IMR-90 (cell line): Measurements from ENCODE around the gene HTR5A. TPM values are rescaled to one million over a fixed set of nuclear protein-coding genes. Genes with fewer than 3 reads are reported as not detected.

Source experiments
- ATAC-seq: fragments of 200-7000 bp; cut with Tn5 transposase; 2 replicates; pipeline ENCODE4 v1.9.1; 2020; ENCODE audit warnings: low read depth, mild to moderate bottlenecking, moderate library complexity
- BruUV-seq: library from RNA; stranded (reverse); fragments of 400-500 nt; replicated peaks from 2 replicates; lab custom pipeline; 2021; lab: Mats Ljungman, UMichigan
- CTCF ChIA-PET: fragments of 300-600 bp; formaldehyde crosslinking; extraction: SDS; loops from one replicate; lab custom pipeline; 2021; ENCODE audit warnings: antibody characterized with exemption; lab: Yijun Ruan, JAX
- POLR2A ChIA-PET: fragments of 300-600 bp; sonication (Branson Sonifier 250); formaldehyde crosslinking; loops from one replicate; lab custom pipeline; 2022; ENCODE audit warnings: antibody characterized with exemption; ENCODE audit not compliant: unreplicated experiment; lab: Charles Lee
- DNase-seq: peaks from one replicate; pipeline ENCODE4 v3.0.0; 2013
- H2AFZ ChIP-seq: replicated peaks from 2 replicates; pipeline ENCODE3; 2013; ENCODE audit warnings: low read length, mild to moderate bottlenecking; ENCODE audit not compliant: poor library complexity
- H2AK5ac ChIP-seq: 2 replicates; pipeline ENCODE4 v1.6.1; 2013; ENCODE audit warnings: low read depth, low read length, inconsistent platforms
- H2AK9ac ChIP-seq: replicated peaks from 2 replicates; pipeline ENCODE3; 2013; ENCODE audit warnings: mild to moderate bottlenecking, low read depth, low read length, moderate library complexity; ENCODE audit not compliant: poor library complexity
- H2BK120ac ChIP-seq: 2 replicates; pipeline ENCODE4 v1.6.1; 2013; ENCODE audit warnings: low read depth, low read length, inconsistent platforms
- H2BK15ac ChIP-seq: 3 replicates; pipeline ENCODE4 v1.6.1; 2013; ENCODE audit warnings: low read depth, low read length, inconsistent platforms
- H2BK20ac ChIP-seq: 2 replicates; pipeline ENCODE4 v1.6.1; 2013; ENCODE audit warnings: low read depth, mild to moderate bottlenecking, inconsistent platforms, low read length, moderate library complexity
- H2BK5ac ChIP-seq: 2 replicates; pipeline ENCODE4 v1.6.1; 2013; ENCODE audit warnings: mild to moderate bottlenecking, low read depth, low read length, inconsistent platforms; ENCODE audit not compliant: poor library complexity, severe bottlenecking
- H3K14ac ChIP-seq: replicated peaks from 2 replicates; pipeline ENCODE4 v1.6.1; 2013; ENCODE audit warnings: low read depth, low read length, inconsistent platforms
- H3K18ac ChIP-seq: 2 replicates; pipeline ENCODE4 v1.6.1; 2013; ENCODE audit warnings: low read depth, low read length, control low read depth
- H3K23ac ChIP-seq: 2 replicates; pipeline ENCODE4 v1.6.1; 2013; ENCODE audit warnings: low read depth, low read length, inconsistent platforms
- H3K27ac ChIP-seq: 2 replicates; pipeline ENCODE4 v1.5.1; 2013; ENCODE audit warnings: mild to moderate bottlenecking, control low read depth, low read length; ENCODE audit not compliant: insufficient read depth
- H3K27me3 ChIP-seq: 2 replicates; pipeline ENCODE4 v1.6.1; 2013; ENCODE audit warnings: low read length; ENCODE audit not compliant: control insufficient read depth, insufficient read depth
- H3K36me3 ChIP-seq: 2 replicates; pipeline ENCODE4 v1.6.1; 2013; ENCODE audit warnings: low read length, mixed read lengths; ENCODE audit not compliant: control insufficient read depth, insufficient read depth
- H3K4ac ChIP-seq: 2 replicates; pipeline ENCODE4 v1.6.1; 2013; ENCODE audit warnings: low read depth, low read length, inconsistent platforms
- H3K4me1 ChIP-seq: 2 replicates; pipeline ENCODE4 v1.6.1; 2013; ENCODE audit warnings: low read length, mixed read lengths; ENCODE audit not compliant: control insufficient read depth, insufficient read depth
- H3K4me2 ChIP-seq: 2 replicates; pipeline ENCODE4 v1.6.1; 2013; ENCODE audit warnings: low read depth, mild to moderate bottlenecking, control low read depth, low read length, moderate library complexity
- H3K4me3 ChIP-seq: 2 replicates; pipeline ENCODE4 v1.5.1; 2013; ENCODE audit warnings: low read depth, mild to moderate bottlenecking, control low read depth, low read length, moderate library complexity; ENCODE audit not compliant: insufficient read depth
- H3K56ac ChIP-seq: 2 replicates; pipeline ENCODE4 v1.6.1; 2013; ENCODE audit warnings: low read length, inconsistent platforms; ENCODE audit not compliant: insufficient read depth; ENCODE audit errors: extremely low read depth
- H3K79me1 ChIP-seq, 2 experiments: 2 replicates each; pipeline ENCODE4 v1.6.1; 2013; ENCODE audit warnings: low read length in 2 of 2, inconsistent platforms in 1 of 2, low read depth in 1 of 2
- H3K9ac ChIP-seq: 2 replicates; pipeline ENCODE4 v1.6.1; 2013; ENCODE audit warnings: low read depth, low read length, control low read depth
- H3K9me1 ChIP-seq: 2 replicates; pipeline ENCODE4 v1.6.1; 2013; ENCODE audit warnings: low read length, inconsistent platforms; ENCODE audit not compliant: insufficient read depth
- H3K9me3 ChIP-seq: 2 replicates; pipeline ENCODE4 v1.6.1; 2013; ENCODE audit warnings: low read length; ENCODE audit not compliant: control insufficient read depth, insufficient read depth
- H4K20me1 ChIP-seq: 2 replicates; pipeline ENCODE4 v1.6.1; 2013; ENCODE audit warnings: low read length, inconsistent platforms; ENCODE audit not compliant: insufficient read depth
- H4K5ac ChIP-seq: 2 replicates; pipeline ENCODE4 v1.6.1; 2013; ENCODE audit warnings: mild to moderate bottlenecking, low read depth, low read length, control low read depth
- H4K8ac ChIP-seq, 2 experiments: 2 replicates each; pipeline ENCODE4 v1.6.1; 2013; ENCODE audit warnings: low read depth in 2 of 2, low read length in 2 of 2, control low read depth in 1 of 2, inconsistent platforms in 1 of 2
- H4K91ac ChIP-seq: 2 replicates; pipeline ENCODE4 v1.6.1; 2013; ENCODE audit warnings: low read depth, low read length, inconsistent platforms; ENCODE audit not compliant: insufficient read depth
- BHLHE40 ChIP-seq: fragments of 150-350 bp; IDR thresholded peaks from 2 replicates; pipeline ENCODE4 v1.6.1; 2016; ENCODE audit warnings: mild to moderate bottlenecking, low read depth, low read length
- CEBPB ChIP-seq: IDR thresholded peaks from 2 replicates; pipeline ENCODE4 v1.6.1; 2012; ENCODE audit warnings: low read depth, low read length, improper control_type of control experiment
- CHD1 ChIP-seq: IDR thresholded peaks from 2 replicates; pipeline ENCODE4 v1.6.1; 2012; ENCODE audit warnings: low read depth, low read length, improper control_type of control experiment
- ELK1 ChIP-seq: fragments of 150-350 bp; IDR thresholded peaks from 2 replicates; pipeline ENCODE4 v1.6.1; 2016; ENCODE audit warnings: low read depth, mild to moderate bottlenecking, low read length, moderate library complexity, borderline replicate concordance
- FOS ChIP-seq: fragments of 150-350 bp; IDR thresholded peaks from 2 replicates; pipeline ENCODE4 v1.6.1; 2016; ENCODE audit warnings: low read depth, low read length
- MAFK ChIP-seq: IDR thresholded peaks from 2 replicates; pipeline ENCODE4 v1.6.1; 2012; ENCODE audit warnings: low read depth, low read length, improper control_type of control experiment
- MAZ ChIP-seq: IDR thresholded peaks from 2 replicates; pipeline ENCODE4 v1.6.1; 2012; ENCODE audit warnings: low read depth, mild to moderate bottlenecking, low read length, improper control_type of control experiment, moderate library complexity, borderline replicate concordance
- MXI1 ChIP-seq: IDR thresholded peaks from 2 replicates; pipeline ENCODE4 v1.6.1; 2012; ENCODE audit warnings: low read depth, mild to moderate bottlenecking, low read length, moderate library complexity, borderline replicate concordance
- NFE2L2 ChIP-seq: fragments of 150-350 bp; IDR thresholded peaks from 2 replicates; pipeline ENCODE4 v1.6.1; 2016; ENCODE audit warnings: low read depth, mild to moderate bottlenecking, low read length
- POLR2A ChIP-seq: IDR thresholded peaks from 2 replicates; pipeline ENCODE4 v1.6.1; 2012; ENCODE audit warnings: mild to moderate bottlenecking, low read depth, low read length
- RAD21 ChIP-seq: IDR thresholded peaks from 2 replicates; pipeline ENCODE4 v1.6.1; 2012; ENCODE audit warnings: low read length, improper control_type of control experiment
- RCOR1 ChIP-seq: IDR thresholded peaks from 2 replicates; pipeline ENCODE4 v1.6.1; 2012; ENCODE audit warnings: mild to moderate bottlenecking, low read length, improper control_type of control experiment; ENCODE audit not compliant: insufficient replicate concordance
- RFX5 ChIP-seq: IDR thresholded peaks from 2 replicates; pipeline ENCODE4 v1.8.0; 2012; ENCODE audit warnings: low read depth, mild to moderate bottlenecking, low read length, moderate library complexity
- SMC3 ChIP-seq: fragments of 150-350 bp; IDR thresholded peaks from 2 replicates; pipeline ENCODE4 v1.6.1; 2016; ENCODE audit warnings: low read depth, mild to moderate bottlenecking, antibody characterized with exemption, low read length, moderate library complexity
- USF2 ChIP-seq: fragments of 150-350 bp; IDR thresholded peaks from 2 replicates; pipeline ENCODE4 v1.6.1; 2017; ENCODE audit warnings: mild to moderate bottlenecking, antibody characterized with exemption, low read length, low read depth
- WGBS, 2 experiments: methylation state at CpG; one replicate each; pipeline versions ENCODE4 v1.1.5 to v1.1.7; 2013; ENCODE audit warnings: missing lambda C conversion rate in 2 of 2; ENCODE audit not compliant: insufficient read length in 1 of 2; ENCODE audit errors: extremely low coverage in 2 of 2; 5-methylcytosine and 5-hydroxymethylcytosine counted together
- dilution Hi-C: fragments of 300-500 bp; cut with HindIII; formaldehyde crosslinking; loops from one replicate; pipeline ENCODE4 v1.14.3; 2018; ENCODE audit warnings: low sequenced_read_pairs; ENCODE audit not compliant: unreplicated experiment
- in situ Hi-C: fragments of 300-500 bp; cut with MboI; formaldehyde crosslinking; loops from 3 replicates; pipeline ENCODE4 v1.14.3; 2019; ENCODE audit warnings: low sequenced_read_pairs, inconsistent platforms, mixed read lengths
- intact Hi-C: fragments of 100-400 bp; cut with micrococcal nuclease; formaldehyde crosslinking; loops from 2 replicates; pipeline ENCODE4 v1.10.0; 2022
- polyA plus RNA-seq, 3 experiments: library from polyadenylated mRNA; depleted of rRNA; stranded (reverse); fragments of >200 nt; gene quantifications; 2 replicates each; pipeline ENCODE4 v1.2.3, GENCODE V29; 2012; ENCODE audit warnings: low replicate concordance in 1 of 3
- total RNA-seq: library from RNA; depleted of rRNA; stranded (reverse); fragments of >200 nt; gene quantifications from 2 replicates; pipeline ENCODE4 v1.2.3, GENCODE V29; 2012
- TF ChIP-seq, protein P1 (sequence below): conservative IDR thresholded peaks from 2 replicates; pipeline ENCODE4 v1.5.1; 2012; ENCODE audit warnings: mild to moderate bottlenecking, low read depth, low read length, improper control_type of control experiment

HTR5A gene
- total and polyA plus RNA-seq, 2 of the 4 experiments (the other 2 are of a cell fraction): not detected

DNA sequence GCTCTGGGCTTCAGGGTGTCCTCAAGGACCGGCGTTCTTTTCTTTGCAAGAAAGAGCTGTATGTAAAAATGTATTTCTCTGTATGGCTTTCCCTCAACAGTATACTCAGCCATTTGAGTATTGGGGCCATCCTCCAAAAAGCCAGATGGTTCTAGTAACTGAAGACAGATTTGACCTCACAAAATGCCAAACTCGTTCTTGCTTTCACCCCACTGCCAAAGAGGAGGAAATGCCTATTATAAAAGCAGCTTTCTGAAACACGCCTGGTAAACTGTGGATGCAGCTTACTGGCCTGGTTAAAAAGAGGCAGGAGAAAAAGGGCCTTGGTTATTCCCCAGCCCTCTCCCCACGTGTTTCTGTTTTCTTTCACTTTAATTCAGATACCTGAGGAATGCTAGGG lies 7.7 kb upstream of the HTR5A start:
- CTCF ChIA-PET: no interaction called here

More for the DNA sequence above, 7.7 kb upstream of the HTR5A start:
- H3K4me3 ChIP-seq: no peak overlapping the region
- DNase-seq: no peak
- no peaks in the 10 kb centered on the region for H3K36me3 ChIP-seq
- H4K91ac ChIP-seq: no peak overlapping the region
- no CpG with 5 or more reads among the region's 5 CpGs for WGBS, 2 experiments
- no peak overlapping the region for H2AK9ac ChIP-seq
- no peak overlapping the region for H3K27ac ChIP-seq
- ATAC-seq: no peak
- H2AFZ ChIP-seq: no peak overlapping the region
- no peaks in the 10 kb centered on the region for H3K9me3 ChIP-seq
- H3K56ac ChIP-seq: no peak overlapping the region
- no peak overlapping the region for H3K4me2 ChIP-seq
- BruUV-seq: no TSS peak
- no peak overlapping the region for H2BK5ac ChIP-seq
- H3K14ac ChIP-seq: no peak overlapping the region
- H2AK5ac ChIP-seq: no peak overlapping the region
- H4K5ac ChIP-seq: no peak overlapping the region
- no peak overlapping the region for H3K4ac ChIP-seq
- dilution Hi-C loops (no loop called here), in situ Hi-C loops (no loop called here), intact Hi-C loops (no loop called here)
- POLR2A ChIA-PET: no interaction called here
- no peaks in the 10 kb centered on the region for H4K20me1 ChIP-seq
- no peaks in the 10 kb centered on the region for H3K4me1 ChIP-seq
- no peaks in the 10 kb centered on the region for H3K9me1 ChIP-seq
- no peak overlapping the region for H3K23ac ChIP-seq
- H4K8ac ChIP-seq: no peak overlapping the region
- no peak overlapping the region for H3K9ac ChIP-seq
- no peak for TF ChIP-seq BHLHE40
- no peak for TF ChIP-seq CEBPB
- TF ChIP-seq MXI1: no peak
- TF ChIP-seq FOS: no peak
- TF ChIP-seq, protein P1, sequence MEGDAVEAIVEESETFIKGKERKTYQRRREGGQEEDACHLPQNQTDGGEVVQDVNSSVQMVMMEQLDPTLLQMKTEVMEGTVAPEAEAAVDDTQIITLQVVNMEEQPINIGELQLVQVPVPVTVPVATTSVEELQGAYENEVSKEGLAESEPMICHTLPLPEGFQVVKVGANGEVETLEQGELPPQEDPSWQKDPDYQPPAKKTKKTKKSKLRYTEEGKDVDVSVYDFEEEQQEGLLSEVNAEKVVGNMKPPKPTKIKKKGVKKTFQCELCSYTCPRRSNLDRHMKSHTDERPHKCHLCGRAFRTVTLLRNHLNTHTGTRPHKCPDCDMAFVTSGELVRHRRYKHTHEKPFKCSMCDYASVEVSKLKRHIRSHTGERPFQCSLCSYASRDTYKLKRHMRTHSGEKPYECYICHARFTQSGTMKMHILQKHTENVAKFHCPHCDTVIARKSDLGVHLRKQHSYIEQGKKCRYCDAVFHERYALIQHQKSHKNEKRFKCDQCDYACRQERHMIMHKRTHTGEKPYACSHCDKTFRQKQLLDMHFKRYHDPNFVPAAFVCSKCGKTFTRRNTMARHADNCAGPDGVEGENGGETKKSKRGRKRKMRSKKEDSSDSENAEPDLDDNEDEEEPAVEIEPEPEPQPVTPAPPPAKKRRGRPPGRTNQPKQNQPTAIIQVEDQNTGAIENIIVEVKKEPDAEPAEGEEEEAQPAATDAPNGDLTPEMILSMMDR: no peak
- TF ChIP-seq RFX5: no peak
- TF ChIP-seq POLR2A: no peak
- no peak for TF ChIP-seq RCOR1
- TF ChIP-seq RAD21: no peak
- TF ChIP-seq ELK1: no peak
- TF ChIP-seq MAFK: no peak
- no peak for TF ChIP-seq MAZ
- no peak for TF ChIP-seq SMC3
- TF ChIP-seq USF2: no peak
- no peak for TF ChIP-seq CHD1
- TF ChIP-seq NFE2L2: no peak
- H2BK20ac ChIP-seq: no peak overlapping the region
- no peaks in the 10 kb centered on the region for H3K79me1 ChIP-seq
- H2BK120ac ChIP-seq: no peak overlapping the region
- no peak overlapping the region for H2BK15ac ChIP-seq
- H3K27me3 ChIP-seq: no peaks in the 10 kb centered on the region
- H3K18ac ChIP-seq: no peak overlapping the region
